ENCODE data around the gene PRKACA.

DNA sequence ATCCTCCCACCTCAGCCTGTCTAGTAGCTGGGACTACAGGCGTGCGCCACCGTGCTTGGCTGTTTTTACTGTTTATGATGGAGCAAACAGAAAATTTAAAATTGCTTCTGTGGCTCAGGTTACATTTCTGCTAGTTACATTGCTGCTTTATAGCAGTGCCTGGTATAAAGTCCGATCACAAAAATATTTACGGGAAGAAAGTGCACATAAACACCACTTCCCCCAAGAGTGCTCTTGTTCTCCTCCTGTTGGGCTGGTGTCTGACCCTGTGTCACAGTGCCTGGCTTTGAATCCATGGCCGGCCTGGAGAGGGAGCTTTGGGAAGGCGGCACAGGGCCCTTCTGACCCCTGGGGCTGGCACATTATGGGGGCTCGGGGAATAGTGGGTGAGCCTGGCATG is 11.9 kb downstream of the PRKACA start:
- TF ChIP-seq, protein P1, sequence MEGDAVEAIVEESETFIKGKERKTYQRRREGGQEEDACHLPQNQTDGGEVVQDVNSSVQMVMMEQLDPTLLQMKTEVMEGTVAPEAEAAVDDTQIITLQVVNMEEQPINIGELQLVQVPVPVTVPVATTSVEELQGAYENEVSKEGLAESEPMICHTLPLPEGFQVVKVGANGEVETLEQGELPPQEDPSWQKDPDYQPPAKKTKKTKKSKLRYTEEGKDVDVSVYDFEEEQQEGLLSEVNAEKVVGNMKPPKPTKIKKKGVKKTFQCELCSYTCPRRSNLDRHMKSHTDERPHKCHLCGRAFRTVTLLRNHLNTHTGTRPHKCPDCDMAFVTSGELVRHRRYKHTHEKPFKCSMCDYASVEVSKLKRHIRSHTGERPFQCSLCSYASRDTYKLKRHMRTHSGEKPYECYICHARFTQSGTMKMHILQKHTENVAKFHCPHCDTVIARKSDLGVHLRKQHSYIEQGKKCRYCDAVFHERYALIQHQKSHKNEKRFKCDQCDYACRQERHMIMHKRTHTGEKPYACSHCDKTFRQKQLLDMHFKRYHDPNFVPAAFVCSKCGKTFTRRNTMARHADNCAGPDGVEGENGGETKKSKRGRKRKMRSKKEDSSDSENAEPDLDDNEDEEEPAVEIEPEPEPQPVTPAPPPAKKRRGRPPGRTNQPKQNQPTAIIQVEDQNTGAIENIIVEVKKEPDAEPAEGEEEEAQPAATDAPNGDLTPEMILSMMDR (IDR thresholded peaks at IDR 0.05) = no peak
- TF ChIP-seq ZFX (IDR thresholded peaks at IDR 0.05; ENCODE audit: borderline replicate concordance) = no peak

All from 22Rv1 (cell line).